SU-DHL-6 (cell line): Measurements from ENCODE around the gene SDK1.

Experiments
- EZH2phosphoT487 ChIP-seq: fragments of 200-600 bp; sonication (generic), shearing (Covaris generic); conservative IDR thresholded peaks from 2 replicates; pipeline ENCODE4 v1.6.1; 2018; ENCODE audit warnings: mild to moderate bottlenecking, antibody characterized with exemption, low read length, moderate library complexity, mixed read lengths
- TF ChIP-seq, protein P1 (sequence below): fragments of 200-600 bp; sonication (generic); IDR thresholded peaks from one replicate; pipeline ENCODE4 v1.5.1; 2017; ENCODE audit warnings: antibody characterized with exemption, mild to moderate bottlenecking, low read length, moderate library complexity; ENCODE audit not compliant: insufficient read depth, poor library complexity, severe bottlenecking

- TF ChIP-seq, protein P1, sequence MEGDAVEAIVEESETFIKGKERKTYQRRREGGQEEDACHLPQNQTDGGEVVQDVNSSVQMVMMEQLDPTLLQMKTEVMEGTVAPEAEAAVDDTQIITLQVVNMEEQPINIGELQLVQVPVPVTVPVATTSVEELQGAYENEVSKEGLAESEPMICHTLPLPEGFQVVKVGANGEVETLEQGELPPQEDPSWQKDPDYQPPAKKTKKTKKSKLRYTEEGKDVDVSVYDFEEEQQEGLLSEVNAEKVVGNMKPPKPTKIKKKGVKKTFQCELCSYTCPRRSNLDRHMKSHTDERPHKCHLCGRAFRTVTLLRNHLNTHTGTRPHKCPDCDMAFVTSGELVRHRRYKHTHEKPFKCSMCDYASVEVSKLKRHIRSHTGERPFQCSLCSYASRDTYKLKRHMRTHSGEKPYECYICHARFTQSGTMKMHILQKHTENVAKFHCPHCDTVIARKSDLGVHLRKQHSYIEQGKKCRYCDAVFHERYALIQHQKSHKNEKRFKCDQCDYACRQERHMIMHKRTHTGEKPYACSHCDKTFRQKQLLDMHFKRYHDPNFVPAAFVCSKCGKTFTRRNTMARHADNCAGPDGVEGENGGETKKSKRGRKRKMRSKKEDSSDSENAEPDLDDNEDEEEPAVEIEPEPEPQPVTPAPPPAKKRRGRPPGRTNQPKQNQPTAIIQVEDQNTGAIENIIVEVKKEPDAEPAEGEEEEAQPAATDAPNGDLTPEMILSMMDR = no peak
- TF ChIP-seq EZH2phosphoT487 = no peak
Observed at GRCh38 chr7:4286351-4286750, 985.3 kb downstream of the SDK1 start.
